ENCODE results near the gene EIF2B4.

- TF ChIP-seq TARDBP (IDR thresholded peaks at IDR 0.05): no peak
- TF ChIP-seq SUZ12 (IDR thresholded peaks at IDR 0.05): no peak
- TF ChIP-seq FOXM1 (IDR thresholded peaks at IDR 0.05; ENCODE audit: borderline replicate concordance): no peak
- no peak for TF ChIP-seq BHLHE40 (IDR thresholded peaks at IDR 0.05; ENCODE audit: borderline replicate concordance)
Observed at GRCh38 chr2:27323596-27324285, 46.4 kb downstream of the EIF2B4 start.
